Stimulated activated CD4-positive, alpha-beta T cell treated with anti-CD3 and anti-CD28 coated beads, Interleukin-15, amount 100 ng/mL, for 1 hour (primary cell): ENCODE data around the gene ARF1.

ENCODE experiments used
- DNase-seq, 2 donors: peaks; one replicate each; pipeline ENCODE4 v3.0.0-alpha.2; 2020; ENCODE audit warnings: low read depth in 1 of 2, low spot score in 1 of 2

Gene ARF1

DNA sequence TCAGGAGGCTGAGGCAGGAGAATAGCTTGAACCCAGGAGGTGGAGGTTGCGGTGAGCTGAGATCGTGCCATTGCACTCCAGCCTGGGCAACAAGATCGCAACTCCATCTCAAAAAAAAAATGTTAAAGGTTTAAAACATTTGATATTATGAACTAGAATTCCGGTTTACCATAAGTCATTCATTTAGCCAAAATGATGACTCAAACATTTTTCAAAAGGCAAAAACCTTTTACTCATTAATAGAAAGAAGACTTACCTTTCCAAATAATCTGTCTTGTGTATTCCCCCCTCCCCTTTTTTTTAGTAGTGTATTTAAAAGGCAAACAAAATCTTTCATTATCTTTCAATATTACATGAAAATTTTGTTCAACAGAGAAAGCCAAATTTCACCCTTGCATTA lies 34.8 kb downstream of the ARF1 start:
- no peak for DNase-seq

DNA sequence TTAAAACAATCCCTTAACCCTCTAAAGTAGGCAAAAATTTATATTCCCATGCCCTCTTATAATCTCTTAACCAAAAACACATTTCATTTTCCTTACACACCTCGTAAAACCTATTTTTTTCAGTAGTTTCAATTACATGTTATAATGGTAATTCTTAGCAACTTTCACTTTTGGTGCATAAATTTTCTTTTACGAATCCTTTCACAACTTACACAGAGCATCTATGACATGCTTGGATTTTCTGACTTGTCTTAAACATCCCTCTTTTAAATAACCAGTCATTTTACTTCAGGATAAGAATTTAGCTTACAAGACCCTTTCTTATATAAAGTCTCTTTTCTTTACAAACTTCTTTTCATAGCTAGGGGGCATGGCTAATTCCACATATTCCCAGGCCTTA lies 35.5 kb downstream of the ARF1 start:
- DNase-seq = no peak

DNA sequence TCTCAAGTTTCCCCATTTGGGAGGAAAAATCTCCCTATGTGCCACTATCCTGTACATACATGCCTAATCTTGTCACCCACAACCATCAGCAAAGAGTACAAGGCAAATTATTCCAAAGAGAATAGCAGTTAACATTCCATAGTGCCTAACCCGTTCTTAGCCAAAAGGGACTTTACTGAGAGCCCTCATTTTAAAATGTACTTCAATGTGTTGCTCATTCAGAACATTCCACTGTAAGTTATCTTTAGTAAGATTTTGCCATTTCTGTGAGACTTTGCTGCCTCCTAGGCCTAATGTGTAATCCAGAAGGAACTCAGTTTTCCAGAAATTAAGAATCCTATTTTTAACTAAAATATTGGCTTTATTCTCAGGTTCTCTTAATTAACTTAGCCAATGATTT lies 37.8 kb downstream of the ARF1 start:
- no peak for DNase-seq

DNA sequence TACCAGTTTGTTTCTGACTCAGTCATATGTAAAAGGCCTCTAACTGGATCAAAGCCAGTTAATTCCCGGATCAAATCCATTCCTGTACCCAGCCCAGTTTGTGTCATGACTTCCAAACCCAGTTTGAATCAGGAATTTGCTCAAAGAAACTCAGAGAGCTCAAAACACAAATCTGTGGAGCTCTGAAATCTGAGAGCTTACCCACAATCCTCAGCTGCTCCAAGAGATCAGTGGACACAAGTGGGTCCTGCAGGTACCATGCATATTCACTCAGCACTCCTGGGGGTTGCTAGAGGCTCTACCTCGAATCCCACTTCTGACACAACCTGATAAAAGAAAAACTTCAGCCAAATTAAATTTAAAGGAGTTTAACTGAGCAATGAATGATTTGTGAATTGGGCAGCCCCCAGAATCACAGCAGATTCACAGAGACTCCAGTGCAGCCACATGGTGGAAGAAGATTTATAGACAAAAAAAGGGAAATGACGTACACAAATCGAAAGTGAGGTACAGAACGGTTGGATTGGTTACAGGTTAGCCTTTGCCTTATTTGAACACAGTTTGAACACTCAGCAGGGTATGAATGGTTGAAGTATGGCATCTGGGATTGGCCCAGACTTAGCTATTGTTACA lies 38.5 kb downstream of the ARF1 start:
- no peak for DNase-seq

DNA sequence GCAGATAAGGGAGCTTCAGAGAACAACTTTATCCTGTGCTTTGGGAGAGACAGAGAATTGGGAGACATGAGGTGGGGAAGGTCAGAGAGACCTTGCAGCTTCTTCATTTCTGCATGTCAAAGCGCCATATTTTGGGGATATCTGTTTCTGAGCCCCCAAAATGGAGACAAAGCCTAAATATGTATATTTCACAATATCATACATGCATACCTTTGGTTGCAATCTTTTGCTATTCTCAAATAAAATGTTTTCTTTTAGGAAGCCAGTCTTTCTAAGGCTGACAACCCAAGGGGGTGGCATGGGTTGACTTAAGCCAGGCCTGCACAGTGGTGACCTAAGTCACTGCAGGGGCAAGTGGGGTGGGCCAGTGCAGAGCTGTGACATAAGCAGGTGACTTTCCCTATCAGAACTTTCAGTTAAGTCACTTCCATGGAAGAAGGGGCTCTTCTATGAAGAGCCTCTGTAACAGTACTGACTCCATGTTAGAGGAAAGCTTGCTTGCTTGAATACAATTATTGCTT lies 40.5 kb downstream of the ARF1 start:
- DNase-seq = no peak

DNA sequence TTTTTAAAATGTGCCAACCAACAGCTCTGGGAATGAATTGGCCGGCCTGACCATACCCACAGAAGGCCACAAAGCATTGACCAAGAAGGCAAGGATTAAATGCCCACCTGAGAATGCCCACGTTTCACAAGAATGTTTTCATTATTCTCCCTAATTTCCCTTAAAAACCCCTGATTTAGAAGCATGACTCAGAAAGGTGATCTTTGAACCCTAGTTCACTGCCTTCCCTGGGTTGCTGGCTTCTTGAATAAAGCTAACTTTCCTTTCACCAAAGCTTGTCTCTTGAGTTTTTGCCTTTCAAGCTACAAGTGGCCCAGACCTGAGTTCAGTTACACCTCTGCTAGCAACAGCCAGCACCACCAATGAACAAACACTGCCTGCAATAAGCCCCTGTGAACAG lies 41.0 kb downstream of the ARF1 start:
- DNase-seq = no peak

DNA sequence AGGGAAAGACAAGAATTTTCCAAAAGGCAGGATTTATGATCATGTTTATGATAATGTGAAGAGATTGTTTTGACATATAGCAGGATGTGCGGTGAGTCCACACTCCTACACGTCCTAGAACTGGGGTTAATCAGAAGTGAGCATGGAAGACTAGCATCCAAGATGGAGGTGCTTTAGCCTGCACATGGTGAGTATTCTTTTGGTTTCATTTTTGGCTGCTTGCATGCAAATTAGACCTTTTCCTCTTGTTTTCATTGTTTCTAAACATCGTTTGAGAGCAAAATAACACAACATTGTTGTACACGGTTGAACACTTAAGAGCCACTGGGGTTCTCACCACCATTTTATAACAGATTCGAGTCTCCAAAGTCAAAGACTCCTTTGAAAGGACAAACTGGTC lies 42.7 kb downstream of the ARF1 start:
- DNase-seq = no peak

DNA sequence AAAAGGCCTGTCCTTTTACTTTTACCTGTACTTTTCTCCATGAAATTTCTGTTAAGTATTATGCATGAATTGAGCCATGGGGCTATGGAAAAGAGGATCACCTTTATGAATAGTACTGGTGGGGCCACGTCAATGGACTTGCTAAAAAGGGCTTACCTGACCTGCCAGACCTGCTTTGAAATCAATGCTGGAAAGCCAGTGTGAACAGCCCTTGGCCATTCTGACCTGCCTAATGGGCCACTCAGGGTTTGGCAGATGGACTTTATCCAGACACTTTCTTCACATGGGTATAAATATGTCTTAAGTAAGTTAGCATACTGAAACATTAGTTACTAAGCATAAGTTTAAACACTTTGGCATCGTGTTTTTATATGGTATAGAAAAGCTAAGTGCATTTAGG lies 49.3 kb downstream of the ARF1 start:
- no peak for DNase-seq

DNA sequence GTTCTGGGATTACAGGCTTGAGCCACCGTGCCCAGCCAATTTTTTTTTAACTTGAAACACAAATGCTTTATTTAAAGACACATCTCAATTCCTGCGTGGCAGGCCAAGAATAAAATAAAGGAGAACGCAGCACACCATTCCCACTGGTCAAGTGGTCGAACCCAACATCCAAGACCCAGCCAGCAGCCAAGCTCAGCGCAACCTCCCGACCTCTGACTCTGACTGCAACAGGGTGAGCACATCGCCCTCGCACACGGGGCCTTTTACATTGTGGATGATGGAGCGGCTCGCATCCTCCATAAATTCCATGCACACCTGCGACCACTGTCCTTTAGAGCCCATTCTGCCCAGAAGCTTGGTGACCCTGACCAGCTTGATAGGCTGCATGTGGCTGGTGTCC lies 52.1 kb downstream of the ARF1 start:
- DNase-seq = no peak

DNA sequence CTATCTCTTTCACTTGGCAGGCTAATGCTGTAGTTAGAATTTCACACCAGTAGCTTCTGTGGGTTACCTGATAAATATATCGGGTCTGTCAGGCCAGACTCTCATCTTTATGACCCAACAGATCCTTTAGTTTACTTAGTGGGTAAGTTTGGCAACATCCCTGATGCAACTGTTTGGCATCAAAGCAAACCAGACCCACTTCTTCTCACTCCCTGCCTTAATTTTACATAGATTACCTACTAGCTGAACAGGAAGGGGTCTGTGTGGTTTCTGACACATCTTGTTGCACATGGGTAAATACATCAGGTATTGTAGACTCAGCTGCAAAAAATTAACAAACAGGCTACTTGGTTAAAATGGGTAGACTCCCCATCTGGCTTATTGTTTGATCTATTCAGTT lies 54.4 kb downstream of the ARF1 start:
- no peak for DNase-seq

DNA sequence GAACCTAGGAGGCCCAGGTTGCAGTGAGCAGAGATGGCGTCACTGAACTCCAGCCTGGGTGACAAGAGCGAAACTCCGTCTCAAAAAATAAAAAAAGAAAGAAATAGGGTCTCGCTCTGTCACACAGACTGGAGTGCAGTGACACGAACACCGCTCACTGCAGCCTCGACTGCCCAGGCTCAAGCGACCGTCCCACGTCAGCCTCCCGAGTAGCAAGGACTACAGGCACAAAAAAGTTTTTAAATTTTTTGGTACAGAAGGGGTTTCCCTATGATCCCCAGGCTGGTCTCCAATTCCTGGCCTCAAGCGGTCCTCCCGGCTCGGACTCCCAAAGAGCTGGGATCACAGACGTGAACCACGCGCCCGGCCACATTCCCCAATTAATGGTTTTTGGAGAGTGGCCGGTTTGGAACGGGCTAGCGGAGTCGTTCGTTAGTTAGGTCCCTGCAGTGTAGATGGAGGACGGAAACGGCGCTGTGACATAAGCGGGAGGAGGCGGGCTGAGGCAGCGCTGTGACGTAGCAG lies 57.0 kb downstream of the ARF1 start:
- no peak for DNase-seq

DNA sequence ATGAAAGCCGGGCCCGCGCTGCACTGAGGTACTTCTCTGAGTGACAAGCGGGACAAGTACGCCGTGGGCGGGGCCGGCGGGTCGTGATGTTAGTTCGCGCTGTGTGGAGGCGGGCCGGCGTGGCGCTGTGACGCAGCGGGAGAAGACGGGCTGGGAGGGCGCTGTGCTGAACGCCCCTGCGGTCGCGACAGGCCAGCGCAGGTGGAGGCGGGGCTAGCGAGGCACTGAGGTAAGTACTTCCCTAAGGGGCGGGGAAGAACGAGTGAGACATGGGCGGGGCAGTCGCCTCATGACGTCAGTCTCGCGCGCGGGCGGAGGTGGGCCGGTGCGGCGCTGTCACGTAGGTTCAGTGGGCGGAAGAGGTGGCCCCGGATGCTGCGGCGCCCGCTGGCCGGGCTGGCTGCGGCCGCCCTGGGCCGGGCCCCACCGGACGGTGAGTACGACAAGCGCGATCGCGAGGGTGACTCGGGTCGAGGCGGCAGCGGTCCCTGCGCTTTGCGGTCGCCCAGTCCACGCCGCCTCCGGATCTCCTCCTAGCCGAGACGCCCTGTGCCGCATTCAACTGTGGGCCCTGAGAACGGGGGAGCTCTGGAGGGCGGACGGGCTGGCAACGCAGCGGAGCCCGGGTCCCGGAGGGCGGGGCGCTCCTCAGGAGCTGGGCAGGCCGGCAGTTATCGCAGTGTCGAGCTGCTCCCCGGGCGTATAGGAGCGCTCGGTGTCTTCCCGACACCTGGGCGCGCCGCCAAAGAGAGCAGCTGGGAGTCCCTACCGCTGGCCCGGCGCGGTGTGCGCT lies 57.6 kb downstream of the ARF1 start, which contains the start of gene GUK1:
Gene GUK1 (plus strand): TSS at position 349 of the 793 bp plus-strand sequence. CDS start 24 bp downstream, at position 373.
- peak; percentile 99 to 100 for DNase-seq

DNA sequence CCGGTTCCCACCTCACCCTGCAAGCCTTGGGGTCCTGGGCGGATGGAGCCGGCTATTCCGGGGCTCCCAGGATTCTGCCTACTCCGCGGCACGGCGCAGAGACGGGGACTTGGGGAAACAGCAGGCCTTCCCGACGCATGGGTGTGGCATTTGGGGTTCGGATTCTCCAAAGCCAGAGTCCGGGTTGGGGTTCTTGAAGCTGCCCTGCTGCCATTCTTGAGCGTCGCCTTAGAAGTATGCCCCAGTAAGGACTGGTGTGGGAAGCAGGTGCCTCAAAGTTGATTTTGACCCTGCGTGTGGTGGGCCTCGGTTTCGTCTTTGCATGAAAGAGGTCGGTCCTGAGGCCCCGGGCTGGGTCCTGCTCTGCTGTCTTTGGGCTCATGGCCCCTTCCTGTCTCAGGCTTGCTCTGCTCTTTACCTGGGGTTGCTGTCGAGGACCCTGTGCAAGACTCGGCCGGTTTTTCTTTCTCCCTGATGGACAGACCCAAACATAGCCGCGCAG lies 58.3 kb downstream of the ARF1 start:
- DNase-seq = no peak

DNA sequence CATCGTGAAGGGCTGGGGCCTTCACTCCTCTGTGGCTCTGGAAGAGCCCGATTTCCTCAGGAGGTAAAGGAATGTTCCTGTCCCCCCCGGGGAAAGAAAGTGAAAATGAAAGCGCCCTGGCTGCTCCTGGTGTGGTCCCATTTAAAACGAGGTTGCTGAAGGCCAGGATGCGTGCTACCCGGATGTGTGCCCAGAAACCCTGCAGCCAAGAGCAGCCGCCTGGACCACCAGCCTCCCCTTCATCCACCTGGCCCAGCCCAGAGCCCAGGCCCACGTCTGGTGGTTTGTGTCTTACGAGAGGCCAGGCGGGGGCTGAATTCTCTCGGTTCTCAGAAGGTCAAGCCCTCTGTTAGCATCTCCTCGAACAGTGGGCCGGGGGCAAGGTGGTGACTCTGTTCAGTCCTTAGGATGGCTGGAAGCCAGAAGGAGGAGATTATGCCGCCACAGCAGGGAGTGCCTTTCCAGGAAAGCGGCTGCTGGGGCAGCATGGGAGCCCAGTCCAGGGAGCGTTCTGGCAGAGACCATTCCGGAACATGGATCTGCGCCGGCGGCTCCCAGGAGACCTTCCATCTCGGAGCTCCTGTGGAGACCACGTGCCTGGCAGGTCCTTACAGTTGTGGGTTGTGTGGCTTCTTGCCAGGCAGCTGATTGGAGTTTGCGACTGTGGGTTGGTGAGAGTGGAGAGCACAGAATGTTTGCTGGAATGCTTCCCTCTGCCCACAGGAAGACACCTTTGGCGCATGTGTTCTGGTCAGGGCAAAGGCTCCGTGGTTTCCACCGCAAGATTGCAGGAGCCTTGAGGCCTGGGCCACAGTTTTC lies 58.9 kb downstream of the ARF1 start:
- no peak for DNase-seq

DNA sequence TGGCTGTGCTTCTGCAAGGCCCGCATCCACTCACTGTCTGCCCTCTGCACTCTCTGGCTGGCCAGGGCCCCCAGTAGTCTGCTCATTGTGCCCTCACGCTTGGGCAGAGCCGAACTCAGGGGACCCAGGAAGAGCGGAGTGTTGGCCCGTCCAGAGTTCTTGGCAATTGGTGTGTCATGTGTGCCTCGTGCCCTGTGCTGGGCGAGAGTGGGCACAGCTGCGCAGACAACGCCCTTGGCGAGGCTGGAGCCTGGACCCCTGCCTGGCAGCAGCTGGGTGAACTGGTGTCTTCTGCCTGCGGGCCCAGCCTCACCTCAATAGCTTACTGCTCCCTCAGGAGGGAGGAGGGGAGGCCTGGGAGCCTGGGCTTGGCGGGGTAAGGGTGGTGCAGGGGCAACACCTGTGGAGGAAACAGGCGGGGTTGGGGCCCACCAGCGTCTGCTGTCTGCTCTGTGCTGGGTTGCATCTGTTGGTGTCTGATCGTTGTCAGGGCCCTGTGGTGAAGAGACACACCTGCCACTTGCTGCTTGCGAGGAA lies 59.7 kb downstream of the ARF1 start:
- DNase-seq = no peak

DNA sequence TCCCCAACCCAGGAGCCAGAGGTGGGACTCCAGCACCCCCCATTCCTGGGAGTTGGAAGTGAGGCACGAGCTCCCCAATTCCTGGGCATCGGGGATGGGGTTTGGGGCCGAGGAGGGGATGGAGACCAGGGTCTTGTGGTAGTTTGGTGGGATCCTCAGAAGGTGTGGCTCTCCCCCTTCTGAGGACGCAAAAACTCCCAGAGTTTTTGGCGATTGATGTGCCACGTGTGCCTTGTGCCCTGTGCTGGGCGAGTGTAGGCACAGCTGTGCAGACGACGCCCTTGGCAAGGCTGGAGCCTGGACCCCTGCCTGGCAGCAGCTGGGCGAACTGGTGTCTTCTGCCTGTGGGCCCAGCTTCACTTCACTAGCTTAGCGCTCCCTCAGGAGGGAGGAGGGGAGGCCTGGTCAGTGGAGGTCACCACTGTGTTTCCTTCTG lies 60.2 kb downstream of the ARF1 start:
- DNase-seq = no peak

DNA sequence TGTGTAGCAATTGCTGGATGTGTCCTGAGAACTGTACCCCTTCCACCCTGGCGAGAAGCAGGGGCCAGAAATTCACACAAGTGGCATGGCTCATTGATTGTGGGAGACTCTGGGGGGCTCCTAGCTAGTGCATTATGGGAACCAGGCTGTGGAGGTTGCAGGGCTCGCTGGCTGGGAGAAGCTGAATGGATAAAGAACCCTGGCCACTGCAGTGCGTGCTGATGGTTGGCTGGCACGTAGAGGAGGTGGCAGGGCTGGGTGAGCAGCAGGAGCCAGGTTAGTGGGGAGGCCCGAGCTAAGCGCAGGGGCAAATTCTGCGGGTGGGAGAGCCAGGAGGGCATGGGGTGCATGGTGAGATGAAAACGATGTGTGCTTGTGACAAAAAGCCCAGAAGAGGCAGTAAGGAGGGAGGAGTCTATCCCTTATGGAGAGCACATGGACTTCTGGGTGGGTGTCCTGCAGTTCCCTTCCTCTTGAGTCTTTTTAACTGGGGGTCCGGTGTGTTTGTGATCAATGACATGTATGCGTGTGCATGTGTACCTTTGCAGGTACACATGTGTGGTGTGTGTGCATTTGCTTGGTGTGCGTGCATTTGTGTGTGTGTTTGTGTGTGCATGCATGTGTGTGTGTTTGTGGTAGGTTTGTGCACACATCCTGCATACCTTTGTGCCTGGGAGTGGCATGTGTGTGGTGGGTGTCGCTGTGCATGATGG lies 61.1 kb downstream of the ARF1 start:
- no peak for DNase-seq

DNA sequence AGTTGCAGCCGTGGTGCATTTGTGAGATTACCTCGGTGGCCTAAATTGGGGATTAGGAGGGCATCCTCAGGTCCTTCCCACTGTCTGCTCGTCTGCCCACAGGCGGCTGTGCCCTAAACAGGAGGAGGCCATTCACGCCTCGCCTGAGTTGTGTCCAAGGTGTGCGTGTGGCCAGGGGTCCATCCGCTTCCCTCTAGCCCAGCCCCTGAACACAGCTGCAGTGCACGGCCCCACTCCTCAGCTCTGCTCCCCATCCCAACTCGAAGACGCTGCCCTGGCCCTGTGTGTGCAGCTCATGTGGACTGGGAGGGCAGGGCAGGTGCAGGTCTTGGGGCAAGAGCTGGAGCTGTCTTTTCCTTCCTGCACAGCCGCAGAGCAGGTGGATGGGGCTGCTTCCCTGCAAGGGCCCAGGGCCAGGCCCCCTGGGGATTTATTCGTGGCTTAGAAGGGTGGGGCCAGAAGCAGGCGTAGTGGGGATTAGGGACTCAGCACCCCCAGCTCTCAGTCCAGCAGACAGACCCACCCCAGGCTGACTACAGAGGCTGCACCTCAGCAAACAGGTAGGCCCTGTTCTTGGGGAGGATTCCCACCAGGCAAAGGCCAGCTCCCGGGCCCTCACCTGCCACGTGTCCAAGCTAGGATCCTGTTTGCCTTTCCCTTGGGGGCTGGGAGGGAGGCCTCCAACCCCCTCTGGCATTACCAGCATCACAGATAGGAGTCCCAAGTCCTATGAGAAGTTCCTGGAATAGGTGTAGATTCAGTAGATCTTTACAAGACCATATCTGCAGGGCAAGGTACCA lies 61.9 kb downstream of the ARF1 start:
- no peak for DNase-seq

DNA sequence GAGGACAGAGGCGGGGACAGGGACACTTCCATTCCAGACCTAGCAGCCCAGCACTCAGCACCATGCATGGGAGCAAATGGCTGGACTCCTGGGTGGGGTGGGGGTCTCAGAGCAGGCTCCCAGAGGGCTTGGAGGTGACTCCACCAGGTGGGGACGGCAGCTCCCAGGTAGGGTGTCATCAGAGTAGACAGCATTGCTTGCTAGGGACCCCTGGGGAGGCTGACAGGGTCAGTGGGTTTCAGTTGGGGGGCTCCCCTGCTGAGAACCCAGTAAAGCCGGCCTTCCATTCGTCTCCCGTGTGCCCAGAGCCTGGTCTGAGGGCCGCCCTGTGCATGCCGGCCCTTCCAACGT lies 62.5 kb downstream of the ARF1 start:
- DNase-seq = no peak
